NCI-H1436 (cell line): Measurements from ENCODE around the gene SRGAP3.

Source experiments
- DNase-seq: peaks from one replicate; lab custom pipeline; 2025; lab: John Stamatoyannopoulos, UW

SRGAP3 gene

GRCh38 chr3:9041626-9042025 is 207.8 kb downstream of the SRGAP3 start:
- no peak for DNase-seq

GRCh38 chr3:9040996-9041395 is 208.4 kb downstream of the SRGAP3 start:
- no peak for DNase-seq

- DNase-seq: no peak
Observed at GRCh38 chr3:9037144-9037711, 212.2 kb downstream of the SRGAP3 start.

GRCh38 chr3:9036404-9037131 is 212.9 kb downstream of the SRGAP3 start:
- DNase-seq: no peak

- DNase-seq: no peak
Observed at GRCh38 chr3:9035961-9036360, 213.5 kb downstream of the SRGAP3 start.

GRCh38 chr3:9035473-9035872 is 214.0 kb downstream of the SRGAP3 start:
- DNase-seq: no peak

- no peak for DNase-seq
Observed at GRCh38 chr3:9033867-9034266, 215.6 kb downstream of the SRGAP3 start.

GRCh38 chr3:9032231-9032777 is 217.1 kb downstream of the SRGAP3 start:
- no peak for DNase-seq

- DNase-seq: no peak
Observed at GRCh38 chr3:9030034-9030433, 219.4 kb downstream of the SRGAP3 start.

- no peak for DNase-seq
Observed at GRCh38 chr3:9028134-9028533, 221.3 kb downstream of the SRGAP3 start.

- no peak for DNase-seq
Observed at GRCh38 chr3:9026320-9027045, 223.0 kb downstream of the SRGAP3 start.

- DNase-seq: no peak
Observed at GRCh38 chr3:9024341-9024740, 225.1 kb downstream of the SRGAP3 start.

GRCh38 chr3:9023226-9023590 is 226.2 kb downstream of the SRGAP3 start:
- no peak for DNase-seq

- DNase-seq: no peak
Observed at GRCh38 chr3:9022305-9023225, 226.9 kb downstream of the SRGAP3 start.

- DNase-seq: no peak
Observed at GRCh38 chr3:9021271-9022009, 228.0 kb downstream of the SRGAP3 start.

GRCh38 chr3:9020426-9020825 is 229.0 kb downstream of the SRGAP3 start:
- no peak for DNase-seq

- DNase-seq: no peak
Observed at GRCh38 chr3:9019259-9019961, 230.0 kb downstream of the SRGAP3 start.

GRCh38 chr3:9015250-9015649 is 234.2 kb downstream of the SRGAP3 start:
- DNase-seq: no peak

GRCh38 chr3:9013782-9014563 is 235.5 kb downstream of the SRGAP3 start:
- DNase-seq: no peak

GRCh38 chr3:9012521-9012920 is 236.9 kb downstream of the SRGAP3 start:
- DNase-seq: no peak
